GM12878 (cell line): ENCODE data around the gene SLC28A2. TPM values are rescaled to one million over a fixed set of nuclear protein-coding genes. Genes with fewer than 3 reads are reported as not detected.
"Not testable (repeated sequence)": the region's sequence is repeated elsewhere in the genome, so short reads cannot be mapped to it uniquely, and the experiment has no call there.

Experiments
- ATAC-seq: fragments of 200-7000 bp; cut with Tn5 transposase; 3 replicates; pipeline ENCODE4 v1.9.1; 2020; ENCODE audit warnings: mild to moderate bottlenecking, moderate library complexity
- BruUV-seq: library from RNA; stranded (reverse); fragments of 400-500 nt; replicated peaks from 2 replicates; lab custom pipeline; 2021; lab: Mats Ljungman, UMichigan
- CTCF ChIA-PET: fragments of 300-600 bp; sonication (Branson Sonifier 250); formaldehyde crosslinking; extraction: SDS; loops from one replicate; lab custom pipeline; 2021; ENCODE audit warnings: inconsistent platforms; lab: Yijun Ruan, JAX
- POLR2A ChIA-PET: fragments of 350-600 bp; formaldehyde crosslinking; extraction: SDS; loops from one replicate; lab custom pipeline; 2021; ENCODE audit warnings: inconsistent platforms; lab: Charles Lee
- RAD21 ChIA-PET: fragments of 300-600 bp; sonication (Branson Sonifier 250); formaldehyde crosslinking; loops from one replicate; lab custom pipeline; 2023; ENCODE audit warnings: antibody characterized with exemption; ENCODE audit not compliant: unreplicated experiment; lab: Charles Lee
- SMC1A ChIA-PET: fragments of 300-600 bp; sonication (Branson Sonifier 250); formaldehyde crosslinking; loops from one replicate; lab custom pipeline; 2023; ENCODE audit not compliant: unreplicated experiment, uncharacterized antibody; lab: Charles Lee
- DNase-seq: peaks from one replicate; pipeline ENCODE4 v3.0.0-alpha.2; 2011; ENCODE audit warnings: low read depth, low spot score
- FAIRE-seq: peaks from 3 replicates; lab custom pipeline; 2011; peaks lifted over from hg19 to GRCh38; lab: Jason Lieb, UNC
- H2AFZ ChIP-seq: 2 replicates; pipeline ENCODE4 v1.6.0; 2011; ENCODE audit warnings: low read depth, low read length, control low read depth; ENCODE audit not compliant: control insufficient read depth
- H3K27ac ChIP-seq: 2 replicates; pipeline ENCODE4 v1.5.1; 2011; ENCODE audit warnings: control low read depth; ENCODE audit not compliant: control insufficient read depth, insufficient read depth
- H3K27me3 ChIP-seq, 2 experiments: replicated peaks in 1 of 2; 2 replicates each; pipeline versions ENCODE4 v1.6.0 to v1.6.1; 2011; ENCODE audit warnings: low read length in 1 of 2; ENCODE audit not compliant: control insufficient read depth in 2 of 2, insufficient read depth in 2 of 2
- H3K36me3 ChIP-seq, 2 experiments: 2 replicates each; pipeline ENCODE4 v1.5.1; 2011; ENCODE audit warnings: low read length in 1 of 2; ENCODE audit not compliant: control insufficient read depth in 2 of 2, insufficient read depth in 2 of 2
- H3K4me1 ChIP-seq: 2 replicates; pipeline ENCODE4 v1.6.1; 2011; ENCODE audit warnings: mild to moderate bottlenecking, low read length, moderate library complexity, mixed read lengths; ENCODE audit not compliant: control insufficient read depth, insufficient read depth
- H3K4me2 ChIP-seq: 2 replicates; pipeline ENCODE4 v1.6.0; 2011; ENCODE audit warnings: control low read depth; ENCODE audit not compliant: control insufficient read depth, insufficient read depth
- H3K4me3 ChIP-seq: fragments of 200-600 bp; sonication (generic); 2 replicates; pipeline ENCODE4 v1.5.1; 2016
- H3K79me2 ChIP-seq: 2 replicates; pipeline ENCODE4 v1.6.0; 2011; ENCODE audit warnings: low read length; ENCODE audit not compliant: control insufficient read depth, insufficient read depth
- H3K9ac ChIP-seq: 2 replicates; pipeline ENCODE4 v1.8.0; 2011; ENCODE audit warnings: low read length, control low read depth, mixed read lengths; ENCODE audit not compliant: control insufficient read depth, insufficient read depth
- H3K9me3 ChIP-seq: replicated peaks from 3 replicates; pipeline ENCODE4 v1.5.1; 2011; ENCODE audit warnings: mild to moderate bottlenecking, low read length; ENCODE audit not compliant: control insufficient read depth, insufficient read depth
- H4K20me1 ChIP-seq: 2 replicates; pipeline ENCODE4 v1.6.0; 2011; ENCODE audit not compliant: control insufficient read depth, insufficient read depth
- KDM1A ChIP-seq: fragments of 200-600 bp; sonication (generic); IDR thresholded peaks from 2 replicates; pipeline ENCODE4 v1.6.1; 2016; ENCODE audit warnings: borderline replicate concordance
- SIX5 ChIP-seq: IDR thresholded peaks from 2 replicates; pipeline ENCODE4 v1.6.1; 2011; ENCODE audit warnings: mild to moderate bottlenecking, low read depth, low read length, moderate library complexity; ENCODE audit not compliant: severe bottlenecking
- WGBS: methylation state at CpG from one replicate; pipeline ENCODE4 v1.1.6; 2016; ENCODE audit warnings: low lambda C conversion rate; ENCODE audit not compliant: insufficient replicate concordance, insufficient coverage; ENCODE audit errors: missing lambda C conversion rate; 5-methylcytosine and 5-hydroxymethylcytosine counted together
- in situ Hi-C: fragments of 300-500 bp; cut with MboI; formaldehyde crosslinking; loops from 9 replicates; pipeline ENCODE4 v1.14.3; 2018; ENCODE audit warnings: mixed read lengths
- intact Hi-C: fragments of 100-400 bp; cut with micrococcal nuclease; formaldehyde crosslinking; loops from one replicate; pipeline ENCODE4 v1.14.2; 2022; ENCODE audit not compliant: unreplicated experiment
- polyA plus RNA-seq, 11 experiments: library from polyadenylated mRNA; depleted of rRNA in 4 of 11; unstranded in 6 of 11; stranded (reverse) in 5 of 11; fragments of >200 nt; fragmentation: Nextera tagmentation in 4 of 11; fragmentation: Illumina TruSeq in 1 of 11; extraction: Ambion mirVana in 4 of 11; extraction: Trizol in 1 of 11; gene quantifications; 1 replicate in 1 of 11; 2 replicates in 10 of 11; pipeline versions ENCODE4 v1.2.1 to v1.2.3, GENCODE V29; 2011 to 2016; ENCODE audit warnings: inconsistent platforms in 2 of 11, missing spikeins in 2 of 11, low read depth in 1 of 11
- total RNA-seq, 4 experiments: library from RNA; depleted of rRNA in 3 of 4; stranded (reverse); fragments of >200 nt in 3 of 4; fragmentation: Illumina TruSeq in 1 of 4; extraction: Trizol in 1 of 4; gene quantifications; 2 replicates each; pipeline versions ENCODE4 v1.2.1 to v1.2.3, GENCODE V29; 2013 to 2021

SLC28A2 gene
- total and polyA plus RNA-seq, 10 of the 15 experiments (the other 5 are each of a cell fraction or from before 2014, with no cell fraction given), result 0.02 to 0.21 (median 0.14) TPM; not detected in 6

- no peaks in the 10 kb centered on the region for H3K9me3 ChIP-seq
- FAIRE-seq, result no peak
- TF ChIP-seq KDM1A, result no peak
- TF ChIP-seq SIX5, result no peak
- RAD21 ChIA-PET, result interaction anchor here (1.4 kb wide), 1 partner anchor 51 kb away, joined by 5 read pairs; no protein-coding TSS in a partner anchor
- H3K27ac ChIP-seq, result no peak overlapping the region
- POLR2A ChIA-PET, result no interaction called here
- H3K27me3 ChIP-seq, result no peaks in the 10 kb centered on the region
- 50% methylated on average over 1 of the region's 1 CpG for WGBS
- no TSS peak for BruUV-seq
- no peaks in the 10 kb centered on the region for H3K4me1 ChIP-seq
- H3K9ac ChIP-seq, result no peak overlapping the region
- H3K79me2 ChIP-seq, result no peaks in the 10 kb centered on the region
- no peak overlapping the region for H3K4me3 ChIP-seq
- intact Hi-C loops (no loop called here), in situ Hi-C loops (no loop called here)
- no peak for ATAC-seq
- no peak overlapping the region for H2AFZ ChIP-seq
- SMC1A ChIA-PET, result interaction anchor here (1.0 kb wide), 1 partner anchor 31 kb away, joined by 3 read pairs; no protein-coding TSS in a partner anchor
- DNase-seq, result no peak
- no peaks in the 10 kb centered on the region for H3K36me3 ChIP-seq
- no peaks in the 10 kb centered on the region for H4K20me1 ChIP-seq
- H3K4me2 ChIP-seq, result no peak overlapping the region
- CTCF ChIA-PET, result interaction anchor here (1.2 kb wide), 1 partner anchor 50 kb away, joined by 4 read pairs; no protein-coding TSS in a partner anchor
These were observed 2.4 kb downstream of the SLC28A2 start for GRCh38 chr15:45254405-45254804.

- intact Hi-C loops, SMC1A ChIA-PET, H3K27me3 ChIP-seq, H3K79me2 ChIP-seq, H4K20me1 ChIP-seq, H3K4me1 ChIP-seq, RAD21 ChIA-PET, H3K4me2 ChIP-seq, H3K4me3 ChIP-seq, H2AFZ ChIP-seq, H3K9me3 ChIP-seq, H3K9ac ChIP-seq, ATAC-seq, CTCF ChIA-PET, BruUV-seq, H3K36me3 ChIP-seq, FAIRE-seq, H3K27ac ChIP-seq, POLR2A ChIA-PET, in situ Hi-C loops, DNase-seq: not testable (repeated sequence)
- WGBS, result 18% methylated on average over 6 of the region's 6 CpGs
These were observed 2.8 kb downstream of the SLC28A2 start for GRCh38 chr15:45254824-45255223.
